K562 (cell line): Measurements from ENCODE around the gene LASP1. TPM values are rescaled to one million over a fixed set of nuclear protein-coding genes. Genes with fewer than 3 reads are reported as not detected.
A peak's percentile ranks its signal among the peaks of the same experiment; 100 is the strongest.

Source experiments
- ARNT ChIP-seq, 2 experiments: fragments of 450-650 bp; IDR thresholded peaks; 2 replicates each; pipeline ENCODE4 v1.6.1; 2016; ENCODE audit warnings: mild to moderate bottlenecking in 1 of 2
- FOXK2 ChIP-seq, 2 experiments: fragments of 450-650 bp; IDR thresholded peaks in 1 of 2; conservative IDR thresholded peaks in 1 of 2; 2 replicates each; pipeline ENCODE4 v1.6.1; 2016; ENCODE audit warnings: low read depth in 2 of 2, mild to moderate bottlenecking in 1 of 2
- KDM1A ChIP-seq, 2 experiments: fragments of 450-650 bp; IDR thresholded peaks; 2 replicates each; pipeline ENCODE4 v1.6.1; 2016; ENCODE audit warnings: mild to moderate bottlenecking in 2 of 2
- MAZ ChIP-seq, 2 experiments: fragments of 450-650 bp in 1 of 2; sonication (generic) in 1 of 2; formaldehyde crosslinking; IDR thresholded peaks in 1 of 2; conservative IDR thresholded peaks in 1 of 2; 2 replicates each; pipeline versions ENCODE4 v1.4.0 to v1.5.0; 2020; ENCODE audit warnings: mild to moderate bottlenecking in 1 of 2, missing genetic modification reagents in 1 of 2
- MYBL2 ChIP-seq, 2 experiments: fragments of 450-650 bp in 1 of 2; sonication (generic) in 1 of 2; formaldehyde crosslinking in 1 of 2; IDR thresholded peaks; 2 replicates each; pipeline versions ENCODE4 v1.6.1 to v1.8.1; 2017 to 2022; ENCODE audit warnings: borderline replicate concordance in 1 of 2, inconsistent platforms in 1 of 2, low read depth in 1 of 2, mild to moderate bottlenecking in 1 of 2, missing genetic modification reagents in 1 of 2, moderate library complexity in 1 of 2
- MYC ChIP-seq, 2 experiments: fragments of 250-450 bp in 1 of 2; sonication (Bioruptor Pico) in 1 of 2; IDR thresholded peaks; 2 replicates each; pipeline versions ENCODE4 v1.5.1 to v1.6.1; 2012 to 2021; ENCODE audit warnings: low read depth in 2 of 2, borderline replicate concordance in 1 of 2, improper control_type of control experiment in 1 of 2, low read length in 1 of 2, mild to moderate bottlenecking in 1 of 2, moderate library complexity in 1 of 2
- OTX1 ChIP-seq: fragments of 450-650 bp; formaldehyde crosslinking; IDR thresholded peaks from 2 replicates; pipeline ENCODE4 v1.4.0; 2022; ENCODE audit warnings: mild to moderate bottlenecking
- PCBP1 ChIP-seq: fragments of 200-400 bp; formaldehyde crosslinking; IDR thresholded peaks from 2 replicates; pipeline ENCODE4 v1.6.1; 2018; ENCODE audit warnings: mild to moderate bottlenecking, low read depth, low read length; ENCODE audit not compliant: poor library complexity, severe bottlenecking
- POLR2AphosphoS2 ChIP-seq: IDR thresholded peaks from 2 replicates; pipeline ENCODE4 v1.6.1; 2012; ENCODE audit warnings: low read length, improper control_type of control experiment
- PTTG1 ChIP-seq: fragments of 450-650 bp; IDR thresholded peaks from 2 replicates; pipeline ENCODE4 v1.6.1; 2016; ENCODE audit warnings: low read depth, mild to moderate bottlenecking, missing genetic modification characterization, missing compliant biosample characterization
- SIN3B ChIP-seq: fragments of 450-650 bp; IDR thresholded peaks from 2 replicates; pipeline ENCODE4 v1.6.1; 2017; ENCODE audit warnings: low read depth, mild to moderate bottlenecking, moderate library complexity
- WHSC1 ChIP-seq: IDR thresholded peaks from one replicate; pipeline ENCODE4 v1.6.1; 2012; ENCODE audit warnings: low read length, control low read depth, inconsistent platforms
- ZBTB7A ChIP-seq: IDR thresholded peaks from 2 replicates; pipeline ENCODE4 v1.6.1; 2011; ENCODE audit warnings: low read depth, mild to moderate bottlenecking, low read length, moderate library complexity, borderline replicate concordance; ENCODE audit not compliant: control insufficient read depth
- ZFP1 ChIP-seq: fragments of 450-650 bp; formaldehyde crosslinking; IDR thresholded peaks from 2 replicates; pipeline ENCODE4 v1.4.0; 2020; ENCODE audit warnings: mild to moderate bottlenecking, mixed read lengths
- polyA plus RNA-seq, 8 experiments: library from polyadenylated mRNA; depleted of rRNA in 4 of 8; stranded (reverse) in 5 of 8; unstranded in 3 of 8; fragments of >200 nt; fragmentation: Nextera tagmentation in 2 of 8; fragmentation: Illumina TruSeq in 1 of 8; extraction: Ambion mirVana in 2 of 8; extraction: Trizol in 1 of 8; gene quantifications; 2 replicates each; pipeline versions ENCODE4 v1.2.1 to v1.2.3, GENCODE V29; 2011 to 2014; ENCODE audit warnings: inconsistent platforms in 1 of 8, missing spikeins in 1 of 8
- total RNA-seq, 7 experiments: library from RNA; depleted of rRNA in 6 of 7; stranded (reverse); fragments of >200 nt in 6 of 7; fragmentation: Illumina TruSeq in 2 of 7; extraction: Trizol in 2 of 7; gene quantifications; 2 replicates each; pipeline versions ENCODE4 v1.2.1 to v1.2.3, GENCODE V29; 2011 to 2021; ENCODE audit warnings: low replicate concordance in 1 of 7
- TF ChIP-seq, protein P1 (sequence below): sonication (generic); formaldehyde crosslinking; IDR thresholded peaks from 2 replicates; pipeline ENCODE4 v1.5.0; 2020; ENCODE audit warnings: missing genetic modification reagents
- TF ChIP-seq, protein P2 (sequence below): fragments of 200-800 bp; sonication (Bioruptor generic); IDR thresholded peaks from 2 replicates; pipeline ENCODE4 v1.6.1; 2017; ENCODE audit warnings: missing genetic modification characterization, missing compliant biosample characterization
- TF ChIP-seq, protein P3 (sequence below): fragments of 250-450 bp; sonication (Bioruptor Pico); IDR thresholded peaks from 2 replicates; pipeline ENCODE4 v1.8.0; 2021; ENCODE audit warnings: borderline replicate concordance, mild to moderate bottlenecking, moderate library complexity; ENCODE audit not compliant: poor library complexity, severe bottlenecking
- TF ChIP-seq, protein P4 (sequence below): fragments of 250-450 bp; sonication (Bioruptor Pico); IDR thresholded peaks from 2 replicates; pipeline ENCODE4 v1.5.0; 2021
- TF ChIP-seq, protein P5 (sequence below): sonication (generic); formaldehyde crosslinking; IDR thresholded peaks from 2 replicates; pipeline ENCODE4 v1.8.1; 2022; ENCODE audit warnings: missing genetic modification reagents

The LASP1 gene
- total and polyA plus RNA-seq, 9 of the 15 experiments (the other 6 are each of a cell fraction or from before 2014, with no cell fraction given): 23.0 to 125 (median 55.3) TPM

DNA sequence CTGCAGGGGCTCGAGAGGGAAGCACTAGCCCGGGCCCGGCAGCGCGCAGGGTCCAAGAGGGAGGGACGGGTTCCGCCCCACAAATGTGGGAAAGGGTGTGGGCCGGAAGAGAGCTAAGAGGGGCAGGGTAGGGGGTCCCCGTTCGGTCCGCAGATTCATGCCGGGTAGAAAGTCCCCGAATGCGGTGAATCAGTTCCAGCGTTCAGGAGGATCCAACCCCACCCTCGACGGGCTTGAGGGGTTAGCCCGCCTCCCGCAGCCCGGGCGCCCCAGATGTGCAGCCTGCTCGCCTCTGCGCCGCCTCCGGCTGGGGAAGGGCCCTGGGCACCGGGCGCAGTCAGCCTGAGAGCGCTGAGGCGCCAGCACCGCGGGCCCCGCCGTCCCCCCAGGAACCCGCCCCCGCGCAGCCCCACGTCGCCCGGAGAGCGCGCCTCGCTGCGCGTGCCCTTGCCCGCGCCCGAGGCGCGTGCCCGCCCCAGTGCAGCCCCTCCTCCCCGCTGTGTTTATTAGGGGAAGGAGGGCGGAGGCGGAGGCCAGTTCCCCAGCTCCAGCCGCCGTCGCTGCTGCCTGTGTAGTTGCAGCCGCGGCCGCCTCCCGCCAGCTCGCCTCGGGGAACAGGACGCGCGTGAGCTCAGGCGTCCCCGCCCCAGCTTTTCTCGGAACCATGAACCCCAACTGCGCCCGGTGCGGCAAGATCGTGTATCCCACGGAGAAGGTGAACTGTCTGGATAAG is at the start of gene LASP1 (continued):
- TF ChIP-seq ZFP1 (no peak), PTTG1 (no peak), WHSC1 (no peak), POLR2AphosphoS2 (no peak), FOXK2 (conservative IDR thresholded peaks at IDR 0.05 in 1 of 2, IDR thresholded peaks at IDR 0.05 in 1 of 2; ENCODE audit: low read depth in 2 of 2) (0 out of 4 replicates have a peak, but pooled peaks of 1 of the 2 experiments have one; percentile 27), OTX1 (CRISPR knock-in tag) (no peak), MYC (IDR thresholded peaks at IDR 0.05; ENCODE audit: low read depth, low read length) (no peak; the same call in 1 of the 2 replicates), MYC (CRISPR knock-in tag; IDR thresholded peaks at IDR 0.05; ENCODE audit: borderline replicate concordance, low read depth) (no peak), PCBP1 (peak; percentile 92), MYBL2 (IDR thresholded peaks at IDR 0.05; ENCODE audit: low read depth) (no peak), MYBL2 (CRISPR knock-in tag; IDR thresholded peaks at IDR 0.05; ENCODE audit: borderline replicate concordance) (no peak), ZBTB7A (peak; percentile 58), KDM1A (IDR thresholded peaks at IDR 0.05) (no peak; a peak in 1 of 4 replicates), MAZ (CRISPR knock-in tag; conservative IDR thresholded peaks at IDR 0.05 in 1 of 2, IDR thresholded peaks at IDR 0.05 in 1 of 2) (peak in 1 of 2 experiments; percentile 81; a peak in 3 of 4 replicates), ARNT (IDR thresholded peaks at IDR 0.05) (peak in 1 of 2 experiments; percentile 15; a peak in 2 of 4 replicates), SIN3B (no peak)
- TF ChIP-seq, protein P1, sequence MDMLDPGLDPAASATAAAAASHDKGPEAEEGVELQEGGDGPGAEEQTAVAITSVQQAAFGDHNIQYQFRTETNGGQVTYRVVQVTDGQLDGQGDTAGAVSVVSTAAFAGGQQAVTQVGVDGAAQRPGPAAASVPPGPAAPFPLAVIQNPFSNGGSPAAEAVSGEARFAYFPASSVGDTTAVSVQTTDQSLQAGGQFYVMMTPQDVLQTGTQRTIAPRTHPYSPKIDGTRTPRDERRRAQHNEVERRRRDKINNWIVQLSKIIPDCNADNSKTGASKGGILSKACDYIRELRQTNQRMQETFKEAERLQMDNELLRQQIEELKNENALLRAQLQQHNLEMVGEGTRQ (CRISPR knock-in tag): no peak
- TF ChIP-seq, protein P2, sequence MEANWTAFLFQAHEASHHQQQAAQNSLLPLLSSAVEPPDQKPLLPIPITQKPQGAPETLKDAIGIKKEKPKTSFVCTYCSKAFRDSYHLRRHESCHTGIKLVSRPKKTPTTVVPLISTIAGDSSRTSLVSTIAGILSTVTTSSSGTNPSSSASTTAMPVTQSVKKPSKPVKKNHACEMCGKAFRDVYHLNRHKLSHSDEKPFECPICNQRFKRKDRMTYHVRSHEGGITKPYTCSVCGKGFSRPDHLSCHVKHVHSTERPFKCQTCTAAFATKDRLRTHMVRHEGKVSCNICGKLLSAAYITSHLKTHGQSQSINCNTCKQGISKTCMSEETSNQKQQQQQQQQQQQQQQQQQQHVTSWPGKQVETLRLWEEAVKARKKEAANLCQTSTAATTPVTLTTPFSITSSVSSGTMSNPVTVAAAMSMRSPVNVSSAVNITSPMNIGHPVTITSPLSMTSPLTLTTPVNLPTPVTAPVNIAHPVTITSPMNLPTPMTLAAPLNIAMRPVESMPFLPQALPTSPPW (CRISPR knock-in tag): peak; percentile 81
- TF ChIP-seq, protein P3, sequence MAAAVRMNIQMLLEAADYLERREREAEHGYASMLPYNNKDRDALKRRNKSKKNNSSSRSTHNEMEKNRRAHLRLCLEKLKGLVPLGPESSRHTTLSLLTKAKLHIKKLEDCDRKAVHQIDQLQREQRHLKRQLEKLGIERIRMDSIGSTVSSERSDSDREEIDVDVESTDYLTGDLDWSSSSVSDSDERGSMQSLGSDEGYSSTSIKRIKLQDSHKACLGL (CRISPR knock-in tag): no peak
- TF ChIP-seq, protein P4, sequence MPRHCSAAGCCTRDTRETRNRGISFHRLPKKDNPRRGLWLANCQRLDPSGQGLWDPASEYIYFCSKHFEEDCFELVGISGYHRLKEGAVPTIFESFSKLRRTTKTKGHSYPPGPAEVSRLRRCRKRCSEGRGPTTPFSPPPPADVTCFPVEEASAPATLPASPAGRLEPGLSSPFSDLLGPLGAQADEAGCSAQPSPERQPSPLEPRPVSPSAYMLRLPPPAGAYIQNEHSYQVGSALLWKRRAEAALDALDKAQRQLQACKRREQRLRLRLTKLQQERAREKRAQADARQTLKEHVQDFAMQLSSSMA (CRISPR knock-in tag): no peak
- TF ChIP-seq, protein P5, sequence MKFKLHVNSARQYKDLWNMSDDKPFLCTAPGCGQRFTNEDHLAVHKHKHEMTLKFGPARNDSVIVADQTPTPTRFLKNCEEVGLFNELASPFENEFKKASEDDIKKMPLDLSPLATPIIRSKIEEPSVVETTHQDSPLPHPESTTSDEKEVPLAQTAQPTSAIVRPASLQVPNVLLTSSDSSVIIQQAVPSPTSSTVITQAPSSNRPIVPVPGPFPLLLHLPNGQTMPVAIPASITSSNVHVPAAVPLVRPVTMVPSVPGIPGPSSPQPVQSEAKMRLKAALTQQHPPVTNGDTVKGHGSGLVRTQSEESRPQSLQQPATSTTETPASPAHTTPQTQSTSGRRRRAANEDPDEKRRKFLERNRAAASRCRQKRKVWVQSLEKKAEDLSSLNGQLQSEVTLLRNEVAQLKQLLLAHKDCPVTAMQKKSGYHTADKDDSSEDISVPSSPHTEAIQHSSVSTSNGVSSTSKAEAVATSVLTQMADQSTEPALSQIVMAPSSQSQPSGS (CRISPR knock-in tag): no peak
